PC-9 (cell line): Measurements from ENCODE around the gene SLC25A25.

Source experiments
- CTCF ChIP-seq: fragments of 200-600 bp; sonication (generic); conservative IDR thresholded peaks from 2 replicates; pipeline ENCODE4 v1.6.1; 2017; ENCODE audit warnings: mixed run types, antibody characterized with exemption, mild to moderate bottlenecking, moderate library complexity
- EZH2 ChIP-seq: fragments of 200-600 bp; sonication (generic); IDR thresholded peaks from 2 replicates; pipeline ENCODE4 v1.8.0; 2017; ENCODE audit warnings: antibody characterized with exemption, low read depth

- TF ChIP-seq CTCF (no peak), EZH2 (no peak)
Observed at GRCh38 chr9:128141604-128142003, 73.6 kb downstream of the SLC25A25 start.
